ENCODE data around the gene POR. TPM values are rescaled to one million over a fixed set of nuclear protein-coding genes. Genes with fewer than 3 reads are reported as not detected.

The POR gene
- total and polyA plus RNA-seq, 2 of the 8 experiments (the other 6 are each of a cell fraction or from before 2014, with no cell fraction given), result 98.7 to 144 TPM

DNA sequence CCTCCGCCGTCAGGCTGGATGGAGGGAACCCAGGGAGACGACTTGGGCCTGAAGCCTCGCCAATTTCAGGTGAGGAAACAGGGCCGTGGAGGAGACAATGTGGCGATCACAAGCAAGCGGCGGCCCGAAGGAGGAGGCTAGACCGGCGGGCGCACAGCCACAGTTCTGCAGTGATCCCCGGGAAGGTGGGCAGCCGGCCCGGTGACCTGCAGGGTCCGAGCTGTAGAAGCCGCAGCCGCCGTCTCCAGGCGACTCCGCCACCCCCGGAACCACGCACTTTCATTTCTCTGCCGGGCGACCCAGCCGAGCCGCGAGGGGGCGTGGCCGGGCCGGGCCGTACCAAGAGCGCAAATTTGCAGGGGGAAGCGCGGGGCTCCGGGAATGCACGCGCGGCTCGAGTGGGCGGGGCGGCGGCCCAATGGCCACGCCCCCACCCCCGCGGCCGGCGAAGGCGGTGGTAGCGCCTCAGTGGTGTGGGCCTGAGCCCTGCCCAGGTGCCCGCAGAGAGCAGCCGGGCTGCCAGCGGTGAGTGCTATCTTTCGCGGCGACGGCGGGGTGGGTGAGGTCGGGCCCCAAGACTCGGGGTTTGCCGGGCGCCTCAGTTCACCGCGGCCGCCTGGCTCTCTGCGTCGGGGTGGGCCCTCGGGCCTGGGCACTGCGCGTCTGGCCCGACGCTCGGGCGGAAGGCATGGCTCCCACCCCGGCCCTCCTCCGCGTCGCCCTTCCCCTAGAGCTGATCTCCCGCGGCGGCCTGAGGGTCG, at the start of gene POR (continued):
- TF ChIP-seq, protein P1, sequence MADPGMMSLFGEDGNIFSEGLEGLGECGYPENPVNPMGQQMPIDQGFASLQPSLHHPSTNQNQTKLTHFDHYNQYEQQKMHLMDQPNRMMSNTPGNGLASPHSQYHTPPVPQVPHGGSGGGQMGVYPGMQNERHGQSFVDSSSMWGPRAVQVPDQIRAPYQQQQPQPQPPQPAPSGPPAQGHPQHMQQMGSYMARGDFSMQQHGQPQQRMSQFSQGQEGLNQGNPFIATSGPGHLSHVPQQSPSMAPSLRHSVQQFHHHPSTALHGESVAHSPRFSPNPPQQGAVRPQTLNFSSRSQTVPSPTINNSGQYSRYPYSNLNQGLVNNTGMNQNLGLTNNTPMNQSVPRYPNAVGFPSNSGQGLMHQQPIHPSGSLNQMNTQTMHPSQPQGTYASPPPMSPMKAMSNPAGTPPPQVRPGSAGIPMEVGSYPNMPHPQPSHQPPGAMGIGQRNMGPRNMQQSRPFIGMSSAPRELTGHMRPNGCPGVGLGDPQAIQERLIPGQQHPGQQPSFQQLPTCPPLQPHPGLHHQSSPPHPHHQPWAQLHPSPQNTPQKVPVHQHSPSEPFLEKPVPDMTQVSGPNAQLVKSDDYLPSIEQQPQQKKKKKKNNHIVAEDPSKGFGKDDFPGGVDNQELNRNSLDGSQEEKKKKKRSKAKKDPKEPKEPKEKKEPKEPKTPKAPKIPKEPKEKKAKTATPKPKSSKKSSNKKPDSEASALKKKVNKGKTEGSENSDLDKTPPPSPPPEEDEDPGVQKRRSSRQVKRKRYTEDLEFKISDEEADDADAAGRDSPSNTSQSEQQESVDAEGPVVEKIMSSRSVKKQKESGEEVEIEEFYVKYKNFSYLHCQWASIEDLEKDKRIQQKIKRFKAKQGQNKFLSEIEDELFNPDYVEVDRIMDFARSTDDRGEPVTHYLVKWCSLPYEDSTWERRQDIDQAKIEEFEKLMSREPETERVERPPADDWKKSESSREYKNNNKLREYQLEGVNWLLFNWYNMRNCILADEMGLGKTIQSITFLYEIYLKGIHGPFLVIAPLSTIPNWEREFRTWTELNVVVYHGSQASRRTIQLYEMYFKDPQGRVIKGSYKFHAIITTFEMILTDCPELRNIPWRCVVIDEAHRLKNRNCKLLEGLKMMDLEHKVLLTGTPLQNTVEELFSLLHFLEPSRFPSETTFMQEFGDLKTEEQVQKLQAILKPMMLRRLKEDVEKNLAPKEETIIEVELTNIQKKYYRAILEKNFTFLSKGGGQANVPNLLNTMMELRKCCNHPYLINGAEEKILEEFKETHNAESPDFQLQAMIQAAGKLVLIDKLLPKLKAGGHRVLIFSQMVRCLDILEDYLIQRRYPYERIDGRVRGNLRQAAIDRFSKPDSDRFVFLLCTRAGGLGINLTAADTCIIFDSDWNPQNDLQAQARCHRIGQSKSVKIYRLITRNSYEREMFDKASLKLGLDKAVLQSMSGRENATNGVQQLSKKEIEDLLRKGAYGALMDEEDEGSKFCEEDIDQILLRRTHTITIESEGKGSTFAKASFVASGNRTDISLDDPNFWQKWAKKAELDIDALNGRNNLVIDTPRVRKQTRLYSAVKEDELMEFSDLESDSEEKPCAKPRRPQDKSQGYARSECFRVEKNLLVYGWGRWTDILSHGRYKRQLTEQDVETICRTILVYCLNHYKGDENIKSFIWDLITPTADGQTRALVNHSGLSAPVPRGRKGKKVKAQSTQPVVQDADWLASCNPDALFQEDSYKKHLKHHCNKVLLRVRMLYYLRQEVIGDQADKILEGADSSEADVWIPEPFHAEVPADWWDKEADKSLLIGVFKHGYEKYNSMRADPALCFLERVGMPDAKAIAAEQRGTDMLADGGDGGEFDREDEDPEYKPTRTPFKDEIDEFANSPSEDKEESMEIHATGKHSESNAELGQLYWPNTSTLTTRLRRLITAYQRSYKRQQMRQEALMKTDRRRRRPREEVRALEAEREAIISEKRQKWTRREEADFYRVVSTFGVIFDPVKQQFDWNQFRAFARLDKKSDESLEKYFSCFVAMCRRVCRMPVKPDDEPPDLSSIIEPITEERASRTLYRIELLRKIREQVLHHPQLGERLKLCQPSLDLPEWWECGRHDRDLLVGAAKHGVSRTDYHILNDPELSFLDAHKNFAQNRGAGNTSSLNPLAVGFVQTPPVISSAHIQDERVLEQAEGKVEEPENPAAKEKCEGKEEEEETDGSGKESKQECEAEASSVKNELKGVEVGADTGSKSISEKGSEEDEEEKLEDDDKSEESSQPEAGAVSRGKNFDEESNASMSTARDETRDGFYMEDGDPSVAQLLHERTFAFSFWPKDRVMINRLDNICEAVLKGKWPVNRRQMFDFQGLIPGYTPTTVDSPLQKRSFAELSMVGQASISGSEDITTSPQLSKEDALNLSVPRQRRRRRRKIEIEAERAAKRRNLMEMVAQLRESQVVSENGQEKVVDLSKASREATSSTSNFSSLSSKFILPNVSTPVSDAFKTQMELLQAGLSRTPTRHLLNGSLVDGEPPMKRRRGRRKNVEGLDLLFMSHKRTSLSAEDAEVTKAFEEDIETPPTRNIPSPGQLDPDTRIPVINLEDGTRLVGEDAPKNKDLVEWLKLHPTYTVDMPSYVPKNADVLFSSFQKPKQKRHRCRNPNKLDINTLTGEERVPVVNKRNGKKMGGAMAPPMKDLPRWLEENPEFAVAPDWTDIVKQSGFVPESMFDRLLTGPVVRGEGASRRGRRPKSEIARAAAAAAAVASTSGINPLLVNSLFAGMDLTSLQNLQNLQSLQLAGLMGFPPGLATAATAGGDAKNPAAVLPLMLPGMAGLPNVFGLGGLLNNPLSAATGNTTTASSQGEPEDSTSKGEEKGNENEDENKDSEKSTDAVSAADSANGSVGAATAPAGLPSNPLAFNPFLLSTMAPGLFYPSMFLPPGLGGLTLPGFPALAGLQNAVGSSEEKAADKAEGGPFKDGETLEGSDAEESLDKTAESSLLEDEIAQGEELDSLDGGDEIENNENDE (IDR thresholded peaks at IDR 0.05; ENCODE audit: insufficient replicate concordance, low read length), result no peak
- TF ChIP-seq RAD21 (IDR thresholded peaks at IDR 0.05 in 1 of 2, conservative IDR thresholded peaks at IDR 0.05 in 1 of 2; ENCODE audit: low read depth in 2 of 2, low read length in 2 of 2) (peak in 1 of 2 experiments; percentile 7; a peak in 2 of 4 replicates), BACH1 (IDR thresholded peaks at IDR 0.05; ENCODE audit: low read length) (no peak), SIRT6 (IDR thresholded peaks at IDR 0.05; ENCODE audit: low read length) (no peak), PHF8 (conservative IDR thresholded peaks at IDR 0.05; ENCODE audit: low read depth, low read length) (peak; percentile 94), CBX8 (IDR thresholded peaks at IDR 0.05; ENCODE audit: borderline replicate concordance, low read depth, low read length) (no peak), CTBP2 (IDR thresholded peaks at IDR 0.05; ENCODE audit: borderline replicate concordance, insufficient read depth, insufficient read length, low read length) (no peak), SP1 (IDR thresholded peaks at IDR 0.05; ENCODE audit: low read depth, low read length) (peak; percentile 98)
- TF ChIP-seq, protein P2, sequence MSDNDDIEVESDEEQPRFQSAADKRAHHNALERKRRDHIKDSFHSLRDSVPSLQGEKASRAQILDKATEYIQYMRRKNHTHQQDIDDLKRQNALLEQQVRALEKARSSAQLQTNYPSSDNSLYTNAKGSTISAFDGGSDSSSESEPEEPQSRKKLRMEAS (IDR thresholded peaks at IDR 0.05), result peak; percentile 77
